NCI-H1092 treated with DMSO at 0.1 percent for 48 hours (cell line): ENCODE measurements around the gene ZBTB20.

Experiments
- DNase-seq: peaks from one replicate; lab custom pipeline; 2025; lab: John Stamatoyannopoulos, UW

The ZBTB20 gene

DNA sequence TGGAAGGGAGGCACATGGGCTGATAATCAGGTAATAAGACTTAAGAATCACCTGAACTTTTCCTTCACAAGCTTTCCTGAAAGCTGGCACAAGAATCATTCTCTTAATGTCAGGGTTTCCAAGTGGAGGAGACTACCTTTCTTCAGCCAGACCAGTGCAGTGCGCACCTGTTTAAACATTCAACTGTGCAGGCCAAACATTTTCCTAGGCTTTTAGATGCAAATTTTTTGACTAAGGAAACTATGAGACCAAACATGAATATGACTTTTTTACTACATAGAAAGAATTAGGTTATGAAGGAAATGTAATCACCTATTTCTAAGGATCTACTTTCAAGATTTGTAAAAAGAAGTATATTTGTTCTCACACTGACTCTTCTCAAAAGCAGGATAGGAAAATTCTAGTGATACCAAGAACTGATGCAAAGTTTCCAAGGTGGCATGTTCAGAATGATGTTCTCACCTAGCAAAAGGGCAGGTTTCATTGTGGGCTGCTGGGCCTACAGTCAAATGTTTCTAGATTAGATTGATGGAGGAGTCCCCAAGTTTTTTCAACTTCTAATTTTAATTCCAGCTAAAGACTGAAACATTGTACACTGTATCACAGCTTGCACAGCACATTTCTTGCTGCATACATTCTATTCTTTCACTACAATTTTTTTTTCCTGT, 514.2 kb downstream of the ZBTB20 start:
- no peak for DNase-seq

DNA sequence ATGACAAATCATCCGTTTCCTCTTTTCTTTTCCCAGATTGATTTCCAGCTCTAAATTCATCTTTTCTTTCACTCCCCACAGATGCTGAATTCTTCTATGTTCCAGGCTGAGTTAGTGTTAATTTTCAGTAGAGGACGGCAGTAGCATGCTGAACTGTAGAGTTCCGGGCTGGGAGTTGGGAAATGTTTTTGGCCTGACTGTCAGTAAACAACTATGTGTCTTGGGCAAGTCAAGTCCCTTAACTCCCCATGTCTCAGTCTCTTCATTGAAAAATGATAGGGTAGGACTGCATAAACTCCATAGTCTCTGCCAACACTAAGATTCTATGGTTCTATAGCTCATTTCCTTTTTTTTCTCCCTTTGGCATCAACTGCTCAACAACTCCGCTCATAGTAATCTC, 519.3 kb downstream of the ZBTB20 start:
- DNase-seq, result no peak

DNA sequence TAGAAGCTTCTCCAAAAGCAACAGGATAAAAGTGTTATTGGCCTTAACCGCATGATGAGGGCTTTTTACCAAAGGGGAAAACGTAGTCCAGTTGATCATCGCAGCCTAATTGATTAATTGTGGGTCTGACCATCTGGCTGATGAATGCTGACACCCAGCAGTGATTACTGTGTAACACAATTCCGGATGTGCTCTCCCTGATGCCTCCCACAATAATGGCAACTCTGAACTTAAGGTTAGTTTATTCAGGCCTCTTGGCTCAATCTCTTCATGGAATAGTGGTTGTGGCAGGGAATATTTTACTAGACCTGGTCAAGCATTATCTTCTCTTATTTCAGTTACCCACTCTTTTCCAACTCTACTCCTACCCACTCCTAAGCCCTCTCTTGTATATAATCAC, 520.3 kb downstream of the ZBTB20 start:
- DNase-seq, result no peak

DNA sequence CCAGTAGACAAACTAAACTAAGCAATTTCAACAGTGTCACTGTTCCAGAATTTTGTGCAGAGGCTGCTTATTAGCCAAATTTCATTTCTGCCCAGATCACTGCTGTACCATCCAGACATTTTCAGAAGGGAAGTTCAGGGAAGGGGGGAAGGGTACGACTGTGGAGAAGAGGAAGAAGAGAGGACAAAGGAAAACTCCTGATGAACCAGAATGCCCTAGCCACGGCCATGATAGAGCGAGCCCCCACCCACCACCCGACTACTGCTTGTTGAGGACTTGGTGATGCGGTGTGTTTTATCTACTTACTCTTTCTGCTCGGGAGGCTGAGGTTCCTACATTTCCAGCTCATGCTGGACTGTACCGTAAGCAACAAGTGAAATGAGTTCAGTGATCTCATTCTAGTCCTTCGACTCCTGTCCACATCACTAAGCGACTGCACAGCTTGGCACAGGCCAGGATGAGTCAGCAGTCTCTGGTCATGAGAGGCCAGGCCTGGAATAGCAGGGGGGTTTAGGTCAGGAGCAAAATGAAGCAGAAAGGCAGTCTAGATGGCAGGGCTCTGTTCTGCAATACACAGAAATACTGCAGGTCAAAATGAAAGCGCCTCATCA, 522.4 kb downstream of the ZBTB20 start:
- no peak for DNase-seq

DNA sequence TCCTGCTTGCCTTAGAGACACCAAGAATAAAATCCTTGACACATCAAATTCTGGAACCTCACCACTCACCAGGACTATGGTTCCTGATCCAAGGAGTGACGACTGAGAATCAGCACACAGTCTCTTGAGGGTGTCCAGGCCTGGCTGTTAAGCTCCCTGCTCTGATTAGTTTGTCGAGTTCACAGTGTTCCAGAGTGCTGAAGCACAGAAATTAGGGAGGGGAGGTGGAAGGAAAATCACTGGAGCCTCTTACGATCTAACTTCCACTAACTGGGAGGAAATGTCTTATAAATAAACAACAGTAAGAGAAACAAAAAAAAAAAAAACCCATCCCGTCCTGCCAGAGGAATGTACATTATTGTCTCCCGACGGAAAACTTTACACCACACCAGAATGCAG, 523.0 kb downstream of the ZBTB20 start:
- DNase-seq, result no peak

DNA sequence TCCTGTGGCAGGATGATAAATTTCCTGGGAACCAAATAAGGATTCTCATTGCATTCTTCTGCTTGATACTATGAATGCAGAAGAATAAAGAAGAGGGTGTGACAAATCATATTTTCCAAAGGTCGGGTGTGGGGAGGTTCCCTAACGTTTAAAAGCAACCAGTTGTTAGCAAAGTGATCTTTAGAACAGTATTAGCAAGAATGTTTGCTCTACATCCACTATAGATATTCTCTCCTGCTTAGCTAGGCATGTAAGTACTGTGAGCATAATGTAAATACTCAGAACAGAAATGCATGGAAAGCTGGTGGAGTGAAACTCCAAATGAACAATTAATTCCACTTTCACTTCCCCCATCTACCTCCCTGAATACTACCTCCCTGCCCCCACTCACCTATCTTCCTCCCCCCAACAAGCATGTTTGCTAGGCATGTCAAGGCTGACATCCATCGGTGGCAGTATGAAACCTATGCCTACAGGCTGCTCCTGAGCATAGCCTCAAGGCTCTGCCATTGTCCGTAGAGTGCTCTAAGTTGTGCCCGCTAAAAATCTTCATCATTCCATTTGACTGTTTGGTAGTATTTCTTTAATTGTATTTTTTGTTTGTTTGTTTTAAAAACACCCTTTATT, 523.6 kb downstream of the ZBTB20 start:
- DNase-seq, result no peak

DNA sequence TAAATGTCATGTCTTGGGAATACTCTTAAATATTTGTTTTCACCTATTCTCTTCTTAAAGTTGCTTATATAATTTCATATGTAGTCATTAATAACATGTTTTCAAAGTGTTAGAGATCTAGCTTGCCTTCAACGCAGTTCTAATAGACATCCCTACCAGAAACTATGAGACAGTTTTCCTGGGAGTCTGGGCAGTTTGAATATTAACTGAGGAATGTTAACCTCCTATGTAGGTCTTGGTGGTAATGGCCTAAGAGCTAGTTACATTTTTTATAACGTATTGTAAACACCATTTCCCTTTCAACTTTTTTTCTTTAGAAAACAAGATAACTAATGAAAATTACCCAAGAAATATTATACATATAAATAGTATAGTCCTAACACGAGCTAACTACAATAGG, 525.1 kb downstream of the ZBTB20 start:
- no peak for DNase-seq

DNA sequence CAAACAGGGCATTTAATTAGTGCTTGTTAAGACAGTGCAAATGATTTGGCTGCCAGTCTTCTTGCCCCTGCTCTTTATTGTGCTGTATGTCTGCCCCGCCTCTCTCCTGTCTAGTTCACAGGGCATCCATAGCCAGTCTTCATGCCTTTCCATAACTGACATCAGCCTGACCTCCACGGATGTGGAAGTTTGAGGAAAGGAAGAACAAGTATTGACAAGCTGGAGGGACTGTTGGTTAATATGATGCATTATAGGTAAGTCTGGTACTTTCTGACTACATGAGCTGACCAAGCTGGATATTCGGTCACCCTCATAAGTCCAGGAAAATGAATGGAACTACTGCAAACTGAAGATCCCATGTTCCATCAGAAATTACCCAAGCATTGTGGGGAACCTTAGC, 527.3 kb downstream of the ZBTB20 start:
- no peak for DNase-seq

DNA sequence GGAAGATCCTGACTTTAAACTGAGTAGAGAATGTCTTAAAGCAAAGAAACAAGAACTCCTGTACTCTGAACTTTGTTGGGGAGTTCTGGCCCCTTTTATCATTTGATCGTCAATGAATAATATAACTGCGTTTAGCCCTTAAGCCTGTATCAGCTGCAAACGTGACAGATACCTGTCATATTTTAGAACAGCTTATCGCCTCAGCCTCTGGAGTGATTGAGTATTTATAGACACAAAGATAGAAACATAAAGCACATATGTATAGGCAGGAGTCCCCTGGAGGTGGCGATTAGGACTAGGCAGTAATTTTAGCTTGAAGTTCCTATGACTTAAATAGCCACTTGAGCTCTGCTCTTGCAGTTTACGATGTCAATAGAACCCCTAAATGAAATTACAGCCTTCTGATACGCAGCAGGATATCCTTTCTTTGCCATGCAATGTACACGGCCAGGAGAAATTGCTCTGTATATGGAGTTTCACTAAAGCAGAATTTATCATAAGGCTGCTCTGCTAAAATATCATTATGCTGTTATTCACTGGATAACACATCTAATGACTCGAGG, 531.5 kb downstream of the ZBTB20 start:
- peak; percentile 55 for DNase-seq

DNA sequence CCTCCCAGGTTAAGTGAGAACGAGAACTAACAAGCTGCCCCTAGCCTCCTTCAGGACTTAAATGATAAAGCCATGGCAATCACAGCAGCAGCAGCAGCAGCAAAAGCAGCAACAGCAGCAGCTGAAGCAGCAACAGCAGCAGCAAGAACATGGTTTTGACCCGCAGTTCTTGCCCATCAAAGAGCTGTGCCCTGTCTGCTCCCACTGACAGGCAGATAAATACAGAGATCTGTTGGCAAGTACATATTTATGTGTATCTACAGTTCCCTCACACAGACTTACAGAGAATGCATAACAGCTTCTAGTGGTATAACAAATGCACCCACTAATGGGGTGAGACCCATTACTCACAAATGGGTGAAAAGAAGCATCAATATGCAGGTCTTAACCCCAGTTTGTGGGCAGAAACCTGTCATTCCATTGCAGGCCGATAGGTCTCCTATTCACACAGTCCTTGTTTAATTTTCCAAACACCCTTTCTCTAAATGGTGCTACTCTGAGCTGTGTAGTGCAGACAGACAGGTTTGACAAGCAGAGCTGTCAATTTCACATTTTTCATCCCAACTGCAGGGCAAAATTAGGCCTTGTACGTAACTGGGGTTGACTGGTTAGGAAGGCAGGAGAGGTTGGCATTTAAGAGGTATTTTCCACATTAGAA, 537.0 kb downstream of the ZBTB20 start:
- no peak for DNase-seq

DNA sequence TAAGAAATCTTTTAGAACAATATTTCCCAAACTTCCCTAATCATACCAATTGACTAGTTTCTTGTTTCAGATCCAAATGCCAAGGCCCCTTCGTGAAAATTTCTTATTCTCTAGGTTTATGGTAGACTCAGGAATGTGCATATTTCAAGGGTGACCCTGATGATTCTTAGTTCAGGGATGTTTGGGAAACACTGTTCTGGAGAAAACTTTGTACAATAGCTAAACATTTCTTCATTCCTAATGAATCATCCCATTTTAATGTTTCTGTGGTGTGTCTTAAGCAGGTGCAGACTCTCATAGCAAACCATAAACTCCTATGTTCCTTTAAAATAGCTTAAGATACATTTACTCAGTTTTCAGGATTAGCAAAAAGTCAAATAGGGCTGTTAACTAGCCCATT, 538.8 kb downstream of the ZBTB20 start:
- no peak for DNase-seq

DNA sequence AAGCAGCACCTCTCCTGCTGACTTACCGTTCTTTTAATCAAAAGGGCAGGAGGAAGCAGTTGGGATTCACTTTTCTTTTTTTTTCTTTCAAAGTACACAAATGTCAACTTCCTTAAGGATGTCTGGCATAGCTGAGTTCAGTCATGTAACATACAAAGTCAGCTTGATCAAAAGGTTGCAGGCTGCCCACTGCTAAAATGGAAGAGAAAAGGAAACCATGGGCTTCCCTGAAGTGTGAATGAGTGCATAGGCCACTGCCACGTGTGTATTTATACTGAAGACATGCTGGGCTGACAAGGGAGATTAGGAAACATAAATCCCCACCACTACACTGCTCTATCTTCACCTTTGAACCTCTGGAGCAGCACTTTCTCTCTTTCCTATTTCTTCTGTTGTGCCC, 540.8 kb downstream of the ZBTB20 start:
- no peak for DNase-seq

DNA sequence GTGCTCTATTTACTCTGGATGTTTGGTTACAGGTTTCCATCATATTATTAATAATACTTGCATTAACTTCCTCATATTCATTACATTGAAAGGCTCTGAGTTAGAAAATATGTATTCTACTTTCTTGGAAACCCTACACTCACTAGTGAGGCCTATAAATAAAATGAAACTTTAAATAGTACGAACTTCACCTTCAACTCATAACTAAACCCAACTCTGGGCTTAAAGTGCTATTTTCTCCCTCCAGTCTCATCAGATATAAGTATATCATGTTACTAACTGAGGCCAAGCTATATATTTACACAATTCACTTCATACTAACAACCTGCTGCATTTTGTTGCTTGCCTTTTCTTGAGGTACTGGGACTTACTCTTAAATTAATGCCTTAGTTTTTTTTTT, 546.5 kb downstream of the ZBTB20 start:
- no peak for DNase-seq

DNA sequence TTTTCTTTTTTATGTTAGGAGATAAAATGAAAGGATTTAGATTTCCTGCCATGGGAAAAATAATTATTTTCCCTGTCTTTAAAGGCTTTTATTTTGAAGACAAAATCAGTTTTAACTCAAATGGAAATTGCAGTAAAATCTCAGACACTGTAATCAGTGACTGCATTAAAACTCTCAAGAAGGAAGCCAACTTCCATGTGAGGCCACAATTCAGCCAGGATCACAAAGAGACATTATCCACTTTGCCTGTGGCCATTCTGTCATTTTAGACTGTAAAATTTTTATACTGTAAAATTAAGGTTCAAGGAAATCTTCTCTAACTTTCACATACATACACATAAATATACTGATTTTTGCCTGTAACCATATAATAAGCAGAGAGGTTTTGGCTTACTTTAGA, 549.2 kb downstream of the ZBTB20 start:
- DNase-seq, result no peak

DNA sequence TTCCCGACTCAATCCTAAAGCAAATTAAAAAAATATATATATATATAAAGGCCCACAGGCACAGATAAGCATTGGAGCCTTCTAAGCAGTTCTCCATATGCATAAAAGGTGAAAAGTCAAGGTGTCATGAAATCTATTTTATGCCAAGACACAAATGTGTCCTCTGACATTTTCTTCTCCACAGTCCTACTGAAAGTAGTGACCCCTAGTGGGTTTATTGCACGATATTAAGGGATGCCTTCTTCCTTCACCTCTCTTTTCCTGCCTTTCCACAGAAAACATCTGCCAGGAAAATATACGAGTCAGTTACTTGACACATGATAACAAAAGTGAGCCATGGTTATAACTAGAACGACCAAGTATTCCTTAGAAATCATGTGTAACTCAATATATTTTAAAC, 550.1 kb downstream of the ZBTB20 start:
- DNase-seq, result no peak

DNA sequence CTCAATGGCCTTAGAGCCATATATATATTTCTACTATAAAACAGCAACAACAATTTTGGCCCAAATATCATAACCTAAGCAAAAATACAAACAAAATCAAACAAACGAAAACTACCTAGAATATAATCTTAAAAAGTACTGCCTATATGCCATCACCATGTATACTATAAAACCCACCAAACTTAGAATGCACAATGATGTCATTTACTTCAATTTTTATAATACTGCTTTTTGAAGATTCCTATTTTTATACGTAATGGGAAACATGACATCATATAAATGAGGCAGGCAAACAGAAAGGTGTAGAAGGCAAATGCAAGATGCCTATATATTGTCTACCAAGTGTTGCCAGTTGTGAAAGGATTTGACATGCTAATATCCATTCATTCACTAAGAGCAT, 550.9 kb downstream of the ZBTB20 start:
- DNase-seq, result no peak

DNA sequence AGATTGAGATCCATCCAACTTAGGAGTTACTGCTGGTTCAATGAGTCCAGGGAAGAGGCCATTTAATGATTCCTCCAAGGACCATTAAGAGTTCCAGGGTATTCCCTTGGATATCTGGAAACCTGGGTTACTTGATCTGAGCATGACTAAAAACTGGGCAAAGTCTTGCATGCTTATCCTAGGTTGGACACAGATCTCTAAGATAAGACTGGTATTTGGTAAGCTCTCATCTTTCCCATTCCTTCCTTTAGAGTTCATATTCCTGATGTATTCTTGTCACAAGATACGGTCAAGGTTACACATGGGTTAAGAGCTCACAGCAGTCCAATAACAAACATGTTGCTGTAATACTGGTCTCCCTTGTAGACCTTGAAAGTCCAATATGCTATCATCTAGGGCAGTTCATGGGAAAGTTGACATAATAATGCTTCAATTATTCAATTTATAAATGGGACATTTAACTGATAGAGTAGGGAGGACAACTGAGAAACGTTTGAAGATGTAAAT, 551.5 kb downstream of the ZBTB20 start:
- DNase-seq, result no peak

DNA sequence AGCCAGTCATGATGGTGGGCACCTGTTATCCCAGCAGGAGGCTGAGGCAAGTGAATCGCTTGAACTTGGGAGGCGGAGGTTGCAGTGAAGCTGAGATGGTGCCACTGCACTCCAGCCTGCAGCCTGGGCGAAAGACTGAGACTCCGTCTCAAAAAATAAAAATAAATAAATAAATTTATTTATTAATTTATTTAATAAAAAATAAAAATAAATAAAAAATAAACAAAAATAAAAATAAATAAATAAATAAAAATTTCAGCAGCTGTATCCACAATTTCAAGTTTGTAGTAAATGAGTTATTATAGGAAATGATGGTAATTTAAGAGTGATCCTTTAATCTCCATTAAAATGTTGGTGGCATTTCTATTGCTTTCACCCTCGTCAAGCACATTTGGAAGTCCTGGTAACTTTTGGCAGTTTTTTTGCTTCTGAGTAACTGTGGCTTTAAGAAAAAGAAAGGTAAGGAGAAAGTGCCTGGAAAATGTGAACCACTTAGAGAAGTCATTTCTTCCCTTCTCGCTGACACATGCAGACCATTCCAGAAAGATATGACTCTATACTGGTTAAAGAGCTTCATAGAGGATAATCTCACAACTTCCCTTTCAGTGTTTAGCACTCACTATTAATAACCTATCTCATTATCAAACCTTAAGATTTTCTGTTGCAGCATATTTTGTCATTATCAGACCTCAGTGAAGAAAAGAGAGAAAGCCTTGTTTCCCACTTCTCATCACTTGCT, 556.6 kb downstream of the ZBTB20 start:
- DNase-seq, result no peak

DNA sequence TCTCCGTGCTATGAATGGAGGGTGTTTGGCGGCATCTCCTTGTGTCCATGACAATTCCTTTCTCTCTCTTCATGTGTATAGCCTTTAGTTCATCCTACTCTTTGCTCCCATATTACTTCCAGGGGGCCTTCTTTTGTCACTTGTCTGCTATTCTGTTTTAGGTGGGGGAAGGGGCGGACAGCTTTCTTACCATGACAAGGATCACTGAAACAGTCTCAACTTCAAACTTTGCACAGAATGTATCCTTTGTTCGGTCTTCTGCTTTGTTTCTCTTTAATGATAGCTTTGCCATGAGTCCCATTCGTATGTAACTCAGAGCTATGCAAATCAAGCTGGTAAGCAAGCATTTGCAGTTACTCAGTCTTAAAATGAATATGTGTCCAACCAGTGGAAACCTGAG, 559.1 kb downstream of the ZBTB20 start:
- DNase-seq, result no peak

DNA sequence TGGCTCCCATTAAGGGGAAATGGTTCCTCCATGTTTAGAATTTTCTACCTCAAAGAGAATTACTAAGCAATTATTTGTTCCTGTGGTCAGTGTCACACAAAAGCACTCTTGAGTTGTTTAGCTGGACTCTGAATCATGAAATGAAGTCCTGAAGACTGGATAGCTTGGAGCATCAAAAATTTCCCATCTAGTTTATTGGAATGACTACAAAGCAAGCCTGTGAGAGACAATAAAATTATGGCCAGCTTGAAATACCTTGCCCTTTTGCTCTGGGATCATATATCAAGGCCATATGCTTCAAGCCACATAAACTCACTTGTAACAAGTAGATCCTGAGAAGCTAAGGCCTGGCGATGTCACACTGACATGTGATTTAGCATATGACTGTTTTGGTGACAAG, 561.0 kb downstream of the ZBTB20 start:
- DNase-seq, result no peak

DNA sequence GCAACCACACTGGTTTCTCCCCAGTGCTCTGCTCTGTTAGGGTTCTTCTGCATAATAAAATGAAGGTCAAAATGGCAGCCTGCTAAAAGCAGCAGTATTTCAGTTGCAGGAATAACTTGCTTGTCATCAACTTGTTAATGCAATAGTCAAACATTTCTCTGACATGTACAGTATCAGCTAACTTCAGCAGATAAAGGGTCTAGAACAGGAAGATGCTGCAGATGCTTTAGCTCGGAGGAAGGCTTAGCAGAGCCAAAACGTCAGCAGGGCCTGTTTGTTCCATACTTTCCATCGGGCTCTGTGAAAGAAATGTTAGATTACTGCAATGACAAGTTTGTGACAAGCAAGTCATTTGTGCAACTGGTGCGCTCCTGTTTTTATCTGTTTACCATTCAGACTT, 561.4 kb downstream of the ZBTB20 start:
- no peak for DNase-seq

DNA sequence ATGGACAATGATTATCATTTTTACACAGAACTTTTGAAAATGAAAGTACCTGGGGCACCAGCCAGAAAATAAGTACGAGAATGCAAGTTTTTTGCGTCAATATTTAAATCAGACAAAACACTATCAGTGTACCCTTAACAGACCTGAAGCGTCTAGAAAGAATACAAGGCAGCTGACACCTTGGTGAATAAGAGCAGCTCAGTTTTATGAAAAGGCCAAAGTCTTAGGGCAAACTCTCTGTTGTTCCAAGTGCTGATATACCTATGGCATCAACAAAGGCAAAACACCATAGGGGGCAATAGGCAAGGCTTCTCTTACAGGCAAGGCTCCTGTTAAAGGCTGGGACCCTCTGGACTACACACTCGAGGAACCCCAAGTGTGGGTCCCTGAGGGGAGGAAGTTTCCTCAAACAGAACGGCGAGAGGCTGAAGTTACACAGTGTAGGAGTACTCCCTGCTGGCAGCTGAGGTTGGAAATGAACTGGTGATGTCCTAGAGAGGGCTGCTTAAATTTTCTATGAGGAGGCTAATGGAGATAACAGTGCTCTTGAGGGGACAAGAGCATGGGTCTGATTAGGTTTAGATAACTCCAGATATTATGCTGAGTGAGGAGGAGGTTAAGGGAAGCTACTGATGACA, 562.2 kb downstream of the ZBTB20 start:
- DNase-seq, result no peak
